Activated naive CD4-positive, alpha-beta T cell treated with anti-CD3 and anti-CD28 coated beads, Interleukin-2, amount 50 U/mL, for 24 hours (primary cell): ENCODE results near the gene SEC16A.
A peak's percentile ranks its signal among the peaks of the same experiment; 100 is the strongest.

Experiments
- H3K27ac Mint-ChIP-seq: one replicate; pipeline ENCODE4 v1.8.0; 2021; ENCODE audit warnings: mild to moderate bottlenecking, mixed read lengths
- H3K27me3 Mint-ChIP-seq: one replicate; pipeline ENCODE4 v1.8.0; 2021; ENCODE audit warnings: mixed read lengths
- H3K36me3 Mint-ChIP-seq: one replicate; pipeline ENCODE4 v1.8.0; 2021; ENCODE audit warnings: mixed read lengths
- H3K4me1 Mint-ChIP-seq: one replicate; pipeline ENCODE4 v1.8.0; 2021; ENCODE audit warnings: mixed read lengths
- H3K4me3 Mint-ChIP-seq: one replicate; pipeline ENCODE4 v1.8.0; 2021; ENCODE audit warnings: mild to moderate bottlenecking, mixed read lengths
- H3K9me3 Mint-ChIP-seq: one replicate; pipeline ENCODE4 v1.8.0; 2021; ENCODE audit warnings: mixed read lengths

The SEC16A gene

DNA sequence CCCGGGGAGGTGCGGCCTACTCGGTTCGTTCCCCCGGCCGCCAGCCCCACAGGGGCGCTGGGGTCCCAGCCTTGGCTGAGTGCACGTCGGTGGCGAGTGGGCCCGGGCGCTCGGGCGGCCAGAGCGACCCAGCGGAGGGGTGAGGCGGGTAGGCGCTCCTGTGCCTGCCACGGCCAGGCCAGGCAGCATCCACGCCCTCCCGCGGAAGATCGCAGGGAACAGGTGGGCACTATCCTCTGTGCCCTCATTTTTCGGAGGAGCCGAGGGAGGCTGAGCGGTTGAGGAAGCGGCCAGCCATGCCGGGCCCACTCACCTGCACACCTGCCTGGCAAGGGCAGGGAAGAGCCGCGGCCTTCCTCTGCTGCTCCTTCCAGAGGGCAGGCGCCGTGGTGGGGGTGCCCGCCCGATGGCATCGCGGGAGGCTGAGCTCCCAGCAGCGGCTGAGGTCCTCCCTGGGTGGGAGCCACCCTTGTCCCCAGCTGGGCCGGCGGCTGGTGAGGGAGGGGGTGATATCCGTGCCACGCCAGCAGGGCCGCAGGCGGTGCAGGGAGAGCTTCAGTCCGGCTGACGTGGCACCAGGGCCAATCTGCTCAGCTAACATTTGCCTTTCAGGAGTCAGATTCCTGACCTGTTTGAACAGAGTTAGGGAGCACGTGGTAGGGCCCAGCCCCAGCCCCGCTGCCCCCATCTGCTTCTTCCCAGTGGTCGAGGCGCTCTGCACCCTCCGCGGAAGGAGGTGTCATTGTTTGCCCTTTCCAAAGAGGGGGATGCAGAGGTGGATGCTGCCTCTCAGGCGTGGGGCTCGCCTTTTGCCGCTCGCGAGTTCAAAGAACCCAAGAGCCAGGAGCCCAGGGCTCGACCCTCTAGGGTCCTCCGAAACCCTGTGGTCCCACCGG, 1.6 kb upstream of the SEC16A start:
- peak overlapping the region; percentile 68 for H3K4me3 Mint-ChIP-seq
- peaks cover 3% of the 10 kb centered on the region for H3K36me3 Mint-ChIP-seq
- no peaks in the 10 kb centered on the region for H3K27me3 Mint-ChIP-seq
- H3K27ac Mint-ChIP-seq: no peak overlapping the region
- no peaks in the 10 kb centered on the region for H3K9me3 Mint-ChIP-seq
- peaks cover 27% of the 10 kb centered on the region for H3K4me1 Mint-ChIP-seq

GRCh38 chr9:136483589-136484152, 831 bp upstream of the SEC16A start:
- H3K4me3 Mint-ChIP-seq: peak overlapping the region; percentile 96
- peaks cover 32% of the 10 kb centered on the region for H3K4me1 Mint-ChIP-seq
- H3K36me3 Mint-ChIP-seq: peaks cover 3% of the 10 kb centered on the region
- peak overlapping the region; percentile 82 for H3K27ac Mint-ChIP-seq
- H3K27me3 Mint-ChIP-seq: no peaks in the 10 kb centered on the region
- H3K9me3 Mint-ChIP-seq: no peaks in the 10 kb centered on the region

DNA sequence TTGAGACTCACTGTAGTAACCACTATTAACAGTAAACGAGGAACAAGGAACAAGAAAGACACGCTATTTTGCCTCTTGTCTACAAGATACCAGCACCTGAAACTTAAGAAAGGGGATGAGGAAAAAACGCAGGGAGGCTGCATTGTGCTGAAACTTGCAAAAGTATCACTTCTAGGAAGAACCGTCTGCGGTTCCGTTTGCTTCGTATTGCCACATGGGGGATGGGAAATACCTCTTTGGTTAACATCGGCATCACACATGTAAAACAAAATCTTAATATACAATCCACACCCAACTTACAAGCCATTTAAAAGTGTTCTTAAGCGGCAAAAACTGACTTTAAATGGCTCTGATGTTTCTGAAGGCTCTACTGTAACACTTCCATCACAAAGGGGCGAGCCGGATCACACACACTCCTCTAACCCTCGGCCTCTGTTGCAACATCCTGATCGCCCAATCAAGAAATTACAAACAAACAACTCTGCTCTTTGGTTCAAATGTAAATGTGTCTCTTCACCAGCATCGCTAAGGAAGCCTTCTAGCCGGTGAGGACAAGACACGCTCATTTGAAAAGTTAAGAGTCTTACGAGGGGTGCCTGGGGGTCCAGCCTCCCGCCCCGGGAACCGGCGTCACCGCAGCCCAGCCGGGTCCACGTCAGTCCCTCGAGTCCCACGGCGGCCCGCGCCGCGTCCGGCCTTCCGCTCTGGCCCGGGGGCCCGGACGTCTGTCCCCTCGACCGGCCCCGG, 621 bp downstream of the SEC16A start:
- H3K4me1 Mint-ChIP-seq: peaks cover 42% of the 10 kb centered on the region

GRCh38 chr9:136481558-136481957, 1.3 kb downstream of the SEC16A start:
- Mint-ChIP-seq H3K4me3 (peak overlapping the region; percentile 90), H3K9me3 (no peaks in the 10 kb centered on the region), H3K36me3 (peaks cover 3% of the 10 kb centered on the region), H3K27ac (peak overlapping the region; percentile 83), H3K4me1 (peaks cover 42% of the 10 kb centered on the region), H3K27me3 (no peaks in the 10 kb centered on the region)

More for the DNA sequence above, 621 bp downstream of the SEC16A start:
- Mint-ChIP-seq H3K4me3 (peak overlapping the region; percentile 90), H3K27me3 (no peaks in the 10 kb centered on the region), H3K27ac (peak overlapping the region; percentile 83), H3K9me3 (no peaks in the 10 kb centered on the region), H3K36me3 (peaks cover 3% of the 10 kb centered on the region)

DNA sequence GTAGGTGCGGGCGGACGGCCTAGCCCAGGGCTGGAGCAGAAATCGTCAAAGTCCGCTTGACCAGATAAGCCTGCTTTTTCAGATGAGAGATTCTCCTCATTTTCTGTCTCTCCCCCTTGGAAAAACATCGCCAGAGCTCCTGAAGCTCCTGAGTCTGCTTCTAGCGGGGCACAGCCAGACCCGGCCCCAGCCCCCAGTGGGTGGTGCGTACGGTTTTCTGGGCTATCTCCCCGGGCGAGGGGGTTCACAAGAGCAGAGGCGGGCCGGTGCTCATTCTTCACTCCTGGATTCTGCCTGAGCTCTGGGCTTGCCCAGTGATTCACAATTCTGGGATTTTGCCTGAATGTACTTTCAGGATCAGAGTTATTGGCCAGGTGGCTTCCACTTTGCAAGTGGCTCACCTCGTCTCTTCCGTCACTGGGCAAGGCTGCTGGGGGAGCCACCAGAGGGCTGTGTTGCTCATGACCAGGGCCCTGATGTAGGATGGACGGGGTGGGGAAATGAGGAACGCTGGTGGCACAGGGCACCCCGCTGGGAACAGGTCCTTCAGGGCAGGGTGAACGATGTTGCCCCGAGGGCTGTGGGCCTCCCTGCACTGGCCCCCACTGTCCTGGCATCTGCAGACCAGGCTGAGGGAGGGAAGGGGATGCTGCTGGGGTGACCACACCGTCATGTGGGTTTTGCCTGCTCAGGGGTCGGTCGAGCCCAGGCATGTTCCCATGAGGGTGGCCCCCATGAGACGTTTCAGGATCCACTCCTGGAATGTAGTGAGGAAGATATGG, 6.3 kb downstream of the SEC16A start:
- H3K27ac Mint-ChIP-seq: no peak overlapping the region

DNA sequence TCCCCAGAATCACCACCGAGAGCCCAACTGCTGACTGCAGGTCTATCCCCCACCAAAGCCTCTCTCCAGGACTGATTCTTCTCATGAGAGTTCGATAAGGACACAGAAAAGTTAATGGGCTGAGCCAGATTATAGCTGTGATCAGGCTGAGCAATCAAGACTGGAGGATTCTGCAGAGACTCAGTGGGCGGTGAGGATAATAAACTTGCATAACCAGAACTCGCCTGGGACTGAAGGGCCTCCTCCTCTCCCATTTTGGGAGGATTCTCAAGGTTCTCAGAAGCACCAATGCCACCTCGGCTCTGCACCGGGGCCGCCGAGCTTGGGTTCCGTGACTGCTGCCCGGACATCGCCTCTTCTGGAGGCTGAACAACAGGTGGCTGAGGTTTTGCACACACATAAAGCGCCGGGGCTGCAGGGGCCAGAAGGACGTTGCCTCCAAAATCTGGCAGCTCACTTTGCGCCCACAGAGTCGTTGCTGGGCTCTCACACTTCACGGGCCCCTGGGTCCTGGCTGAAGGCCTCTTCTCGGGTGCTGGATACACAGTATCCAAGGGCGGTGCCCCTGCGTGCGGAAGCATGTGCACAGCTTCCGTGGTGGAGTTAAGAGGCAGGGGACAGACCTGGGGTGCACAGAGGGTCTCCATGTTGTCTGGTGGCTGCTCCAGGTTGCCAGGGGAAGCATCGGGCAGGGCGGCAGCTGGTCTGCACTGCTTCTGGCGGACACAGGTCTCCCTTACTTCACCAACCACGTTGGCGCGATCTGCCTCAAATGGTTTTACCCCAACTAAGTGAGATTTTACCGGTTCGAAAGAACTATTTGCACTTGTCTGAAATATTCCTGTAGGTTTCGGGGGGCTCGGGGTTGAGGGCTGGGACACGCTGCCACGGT, 7.6 kb downstream of the SEC16A start:
- H3K4me1 Mint-ChIP-seq: peaks cover 21% of the 10 kb centered on the region
- no peaks in the 10 kb centered on the region for H3K27me3 Mint-ChIP-seq
- no peak overlapping the region for H3K4me3 Mint-ChIP-seq
- H3K9me3 Mint-ChIP-seq: no peaks in the 10 kb centered on the region
- peaks cover 4% of the 10 kb centered on the region for H3K36me3 Mint-ChIP-seq
- no peak overlapping the region for H3K27ac Mint-ChIP-seq

More for the DNA sequence above, 6.3 kb downstream of the SEC16A start:
- no peaks in the 10 kb centered on the region for H3K27me3 Mint-ChIP-seq
- H3K36me3 Mint-ChIP-seq: peaks cover 5% of the 10 kb centered on the region
- peaks cover 30% of the 10 kb centered on the region for H3K4me1 Mint-ChIP-seq
- H3K9me3 Mint-ChIP-seq: no peaks in the 10 kb centered on the region
- no peak overlapping the region for H3K4me3 Mint-ChIP-seq

GRCh38 chr9:136474021-136474640, 8.7 kb downstream of the SEC16A start:
- Mint-ChIP-seq H3K4me3 (no peak overlapping the region), H3K36me3 (peaks cover 2% of the 10 kb centered on the region), H3K27ac (no peak overlapping the region), H3K4me1 (peaks cover 14% of the 10 kb centered on the region), H3K27me3 (no peaks in the 10 kb centered on the region), H3K9me3 (no peaks in the 10 kb centered on the region)

GRCh38 chr9:136473354-136473721, 9.5 kb downstream of the SEC16A start:
- no peaks in the 10 kb centered on the region for H3K27me3 Mint-ChIP-seq
- H3K27ac Mint-ChIP-seq: no peak overlapping the region
- no peaks in the 10 kb centered on the region for H3K9me3 Mint-ChIP-seq
- H3K4me1 Mint-ChIP-seq: peaks cover 7% of the 10 kb centered on the region
- H3K4me3 Mint-ChIP-seq: no peak overlapping the region
- H3K36me3 Mint-ChIP-seq: peaks cover 2% of the 10 kb centered on the region

DNA sequence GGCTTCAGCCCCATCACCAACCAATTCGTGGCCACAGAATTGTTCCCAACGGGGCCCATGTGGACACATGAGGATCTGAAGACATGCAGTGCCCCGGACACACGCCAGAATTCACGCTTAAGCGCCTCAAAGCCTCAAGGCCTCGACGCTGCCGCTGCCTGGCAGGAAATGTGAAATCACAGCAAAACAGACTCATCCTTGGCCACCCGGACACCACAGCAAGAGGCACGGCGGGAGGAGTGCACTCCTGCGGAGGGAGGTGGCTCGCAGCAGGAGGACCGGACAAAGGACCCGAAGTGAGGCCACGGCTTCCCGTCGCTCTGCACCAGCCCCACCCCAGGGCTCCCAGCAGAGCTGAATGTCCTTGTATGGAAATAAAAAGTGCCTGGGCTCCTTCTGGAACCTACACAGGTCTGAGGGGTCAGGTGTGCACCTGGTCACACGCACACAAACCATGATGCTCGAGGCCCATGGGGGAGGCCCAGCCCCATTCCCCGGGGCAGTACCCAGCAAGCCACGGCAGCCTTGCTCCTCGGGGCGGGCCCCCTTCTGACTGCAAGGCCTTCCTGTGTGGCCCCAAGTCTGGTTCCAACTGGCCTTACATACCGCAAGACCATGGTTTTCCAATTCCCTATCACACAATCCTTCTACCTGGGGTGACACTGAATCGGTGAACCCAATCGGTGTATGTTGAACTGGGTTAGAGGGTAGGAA, 10.0 kb downstream of the SEC16A start:
- H3K27ac Mint-ChIP-seq: no peak overlapping the region
- peaks cover 2% of the 10 kb centered on the region for H3K36me3 Mint-ChIP-seq
- H3K9me3 Mint-ChIP-seq: no peaks in the 10 kb centered on the region
- no peak overlapping the region for H3K4me3 Mint-ChIP-seq
- H3K4me1 Mint-ChIP-seq: peaks cover 5% of the 10 kb centered on the region
- H3K27me3 Mint-ChIP-seq: no peaks in the 10 kb centered on the region

DNA sequence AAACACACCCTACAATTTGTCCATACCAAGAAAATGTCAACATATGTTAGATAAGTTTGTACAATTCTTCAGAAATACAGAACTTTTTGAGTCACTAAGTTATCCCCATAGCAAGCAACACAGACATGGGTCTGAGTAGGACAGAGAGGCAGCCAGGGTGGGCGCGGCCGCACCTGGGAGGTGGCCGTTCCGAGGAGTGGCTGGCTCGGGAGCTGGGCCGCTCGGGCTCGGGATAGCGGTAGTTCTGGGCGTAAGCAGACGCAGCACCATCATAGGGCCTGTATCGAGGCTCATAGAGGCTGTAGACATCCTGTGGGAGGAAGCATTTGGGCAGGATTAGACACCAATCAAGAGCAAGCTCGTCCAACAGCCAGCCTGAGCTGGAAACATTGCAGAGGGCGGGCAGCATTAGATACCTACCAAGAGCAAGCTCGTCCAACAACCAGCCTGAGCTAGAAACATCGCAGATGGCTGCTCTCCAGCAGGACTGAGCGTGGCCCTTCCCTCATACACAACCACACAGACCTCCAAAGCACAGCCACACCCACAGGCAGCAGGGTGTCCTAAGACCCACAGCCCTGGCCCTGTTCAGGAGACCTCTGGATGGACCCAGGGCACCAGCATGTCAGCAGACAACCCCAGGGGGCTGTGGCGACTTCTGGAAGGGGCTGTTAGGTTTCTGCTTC, 10.9 kb downstream of the SEC16A start:
- no peaks in the 10 kb centered on the region for H3K27me3 Mint-ChIP-seq
- H3K9me3 Mint-ChIP-seq: no peaks in the 10 kb centered on the region
- H3K4me1 Mint-ChIP-seq: no peaks in the 10 kb centered on the region
- no peak overlapping the region for H3K27ac Mint-ChIP-seq
- H3K4me3 Mint-ChIP-seq: no peak overlapping the region
- peaks cover 2% of the 10 kb centered on the region for H3K36me3 Mint-ChIP-seq

DNA sequence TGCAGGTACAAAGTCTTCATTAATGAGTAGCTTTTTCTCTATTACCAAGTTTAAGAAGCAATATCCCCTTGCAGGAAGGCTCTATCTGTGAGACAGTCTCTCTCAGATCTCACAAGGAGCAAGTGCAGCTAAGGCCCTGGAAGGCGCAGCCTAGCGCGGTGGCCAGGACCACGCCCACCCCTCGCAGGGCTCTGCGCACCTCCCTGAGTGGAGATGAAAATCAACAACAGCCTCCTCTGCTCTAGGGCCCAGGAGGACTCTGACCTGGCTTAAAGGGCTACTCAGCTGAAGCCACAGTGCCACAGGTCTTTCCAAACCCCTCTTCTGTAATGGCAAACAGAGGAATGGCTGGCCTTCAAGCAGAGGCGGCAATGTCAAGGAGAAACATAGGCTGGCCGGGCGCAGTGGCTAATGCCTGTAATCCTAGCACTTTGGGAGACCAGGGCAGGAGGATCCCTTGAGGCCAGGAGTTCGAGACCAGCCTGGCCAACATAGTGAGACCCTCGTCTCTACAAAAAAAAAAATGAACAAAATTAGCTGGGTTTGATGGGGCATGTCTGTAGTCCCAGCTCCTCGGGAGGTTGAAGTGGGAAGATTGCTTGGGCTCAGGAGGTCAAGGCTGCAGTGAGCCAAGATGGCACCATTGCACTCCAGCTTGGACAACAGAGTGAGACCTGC, 11.9 kb downstream of the SEC16A start:
- Mint-ChIP-seq H3K27ac (no peak overlapping the region), H3K27me3 (no peaks in the 10 kb centered on the region)

DNA sequence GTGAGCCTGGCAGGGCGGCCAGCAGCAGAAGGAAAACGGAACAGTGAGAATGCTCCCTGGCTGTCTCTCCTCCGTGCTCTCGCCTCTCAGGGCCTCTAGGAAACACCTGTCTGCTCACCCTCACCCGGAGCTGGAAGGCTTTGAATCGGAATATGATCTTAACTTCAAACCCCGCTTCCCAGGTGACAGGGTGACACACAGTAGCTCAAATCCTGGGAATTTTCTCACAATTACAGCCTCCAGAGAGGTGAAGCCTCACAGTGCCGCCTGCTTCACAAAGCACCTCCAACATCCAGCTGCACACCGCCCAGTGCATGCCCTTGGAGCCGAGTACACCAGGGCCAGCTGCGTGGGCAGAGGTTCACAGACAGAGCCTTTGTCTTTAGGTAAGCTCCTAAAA, 12.5 kb downstream of the SEC16A start:
- Mint-ChIP-seq H3K27ac (no peak overlapping the region), H3K36me3 (peaks cover 2% of the 10 kb centered on the region), H3K4me3 (no peak overlapping the region), H3K9me3 (no peaks in the 10 kb centered on the region), H3K4me1 (no peaks in the 10 kb centered on the region), H3K27me3 (no peaks in the 10 kb centered on the region)

More for the DNA sequence above, 11.9 kb downstream of the SEC16A start:
- no peaks in the 10 kb centered on the region for H3K4me1 Mint-ChIP-seq
- H3K4me3 Mint-ChIP-seq: no peak overlapping the region
- H3K9me3 Mint-ChIP-seq: no peaks in the 10 kb centered on the region
- H3K36me3 Mint-ChIP-seq: peaks cover 2% of the 10 kb centered on the region

GRCh38 chr9:136467766-136468165, 15.1 kb downstream of the SEC16A start:
- H3K36me3 Mint-ChIP-seq: peaks cover 6% of the 10 kb centered on the region
- no peaks in the 10 kb centered on the region for H3K4me1 Mint-ChIP-seq
- H3K27me3 Mint-ChIP-seq: no peaks in the 10 kb centered on the region
- no peak overlapping the region for H3K4me3 Mint-ChIP-seq
- H3K27ac Mint-ChIP-seq: no peak overlapping the region
- H3K9me3 Mint-ChIP-seq: no peaks in the 10 kb centered on the region
